Natural killer cell (primary cell): Measurements from ENCODE around the gene UBA7. TPM values are rescaled to one million over a fixed set of nuclear protein-coding genes. Genes with fewer than 3 reads are reported as not detected.

Experiments
- ATAC-seq, 3 donors: fragments of 150-1000 bp in 2 of 3; fragments of 200-7000 bp in 1 of 3; cut with Tn5 transposase; 1 replicate in 1 of 3; 2 replicates in 2 of 3; pipeline ENCODE4 v1.10.0; 2021; ENCODE audit warnings: mild to moderate bottlenecking in 2 of 3, moderate library complexity in 2 of 3
- DNase-seq, 2 donors: peaks; one replicate each; pipeline versions ENCODE4 v3.0.0 to v3.0.0-alpha.2; 2013 to 2021; ENCODE audit warnings: mixed read lengths in 1 of 2
- H3K27ac ChIP-seq: one replicate; pipeline ENCODE4 v1.5.1; 2013; ENCODE audit warnings: mild to moderate bottlenecking, low read length
- H3K27me3 ChIP-seq: one replicate; pipeline ENCODE4 v1.6.1; 2013; ENCODE audit warnings: low read length; ENCODE audit not compliant: control insufficient read depth, insufficient read depth
- H3K36me3 ChIP-seq: one replicate; pipeline ENCODE4 v1.6.1; 2013; ENCODE audit warnings: low read length; ENCODE audit not compliant: control insufficient read depth, insufficient read depth
- H3K4me1 ChIP-seq: one replicate; pipeline ENCODE4 v1.6.1; 2013; ENCODE audit warnings: low read length; ENCODE audit not compliant: control insufficient read depth, insufficient read depth
- H3K4me3 ChIP-seq: one replicate; pipeline ENCODE4 v1.5.1; 2013; ENCODE audit warnings: low read length
- H3K9me3 ChIP-seq: one replicate; pipeline ENCODE4 v1.6.1; 2013; ENCODE audit warnings: low read length; ENCODE audit not compliant: control insufficient read depth, insufficient read depth
- H3K27ac Mint-ChIP-seq, 2 donors: one replicate each; pipeline ENCODE4 v1.8.0; 2022; ENCODE audit warnings: mild to moderate bottlenecking in 2 of 2, mixed read lengths in 2 of 2, moderate library complexity in 1 of 2
- H3K27me3 Mint-ChIP-seq, 2 donors: one replicate each; pipeline ENCODE4 v1.8.0; 2022; ENCODE audit warnings: low read depth in 2 of 2, mixed read lengths in 2 of 2
- H3K36me3 Mint-ChIP-seq: one replicate; pipeline ENCODE4 v1.8.0; 2022; ENCODE audit warnings: mixed read lengths
- H3K4me1 Mint-ChIP-seq, 2 donors: one replicate each; pipeline ENCODE4 v1.8.0; 2022; ENCODE audit warnings: mixed read lengths in 2 of 2
- H3K4me3 Mint-ChIP-seq: one replicate; pipeline ENCODE4 v1.8.0; 2022; ENCODE audit warnings: mild to moderate bottlenecking, moderate library complexity, mixed read lengths
- H3K9me3 Mint-ChIP-seq, 2 donors: one replicate each; pipeline ENCODE4 v1.8.0; 2022; ENCODE audit warnings: mixed read lengths in 2 of 2
- CTCF ChIP-seq: fragments of 200-600 bp; IDR thresholded peaks from one replicate; pipeline ENCODE4 v1.8.0; 2022; ENCODE audit warnings: antibody characterized with exemption
- WGBS: methylation state at CpG from one replicate; pipeline ENCODE4 v1.1.7; 2013; ENCODE audit warnings: missing lambda C conversion rate; ENCODE audit not compliant: insufficient coverage; 5-methylcytosine and 5-hydroxymethylcytosine counted together
- intact Hi-C: fragments of 100-400 bp; cut with micrococcal nuclease; formaldehyde crosslinking; loops from one replicate; pipeline ENCODE4 v1.14.2; 2022
- total RNA-seq, 4 donors: library from RNA; stranded (reverse); fragments of 120-200 nt in 1 of 4; gene quantifications; one replicate each; pipeline versions ENCODE4 v1.2.3 to v1.2.4, GENCODE V29; 2013 to 2022

Gene UBA7
- total RNA-seq, 3 donors from 2014 or later (not counting 1 experiment from before 2014, with no cell fraction given): 283 to 358 (median 336) TPM

- ATAC-seq: peak in 2 of 3 donors; percentile 1 to 5
- no peaks in the 10 kb centered on the region for H3K36me3 Mint-ChIP-seq
- intact Hi-C loops: loop anchor here (1.0 kb wide), 1 partner anchor 10 kb away; the partner anchor contains the start of gene INKA1
Measured at GRCh38 chr3:49812916-49813496, 747 bp downstream of the UBA7 start.

GRCh38 chr3:49807431-49808114 lies 6.2 kb downstream of the UBA7 start:
- Mint-ChIP-seq H3K4me3 (no peak overlapping the region), H3K27ac (no peak overlapping the region), H3K36me3 (no peaks in the 10 kb centered on the region), H3K4me1 (peaks cover 17 to 32% of the 10 kb centered on the region in 2 donors), H3K9me3 (no peaks in the 10 kb centered on the region), H3K27me3 (peaks cover 0 to 2% of the 10 kb centered on the region in 2 donors)
- Histone ChIP-seq H3K27ac (peak overlapping the region; percentile 32), H3K27me3 (no peaks in the 10 kb centered on the region), H3K4me3 (no peak overlapping the region), H3K9me3 (no peaks in the 10 kb centered on the region), H3K4me1 (peaks cover 59% of the 10 kb centered on the region), H3K36me3 (peaks cover 36% of the 10 kb centered on the region)
- intact Hi-C loops: no loop called here
- no peak for DNase-seq
- TF ChIP-seq CTCF: no peak
- no peak for ATAC-seq
- 70% methylated on average over 13 of the region's 13 CpGs for WGBS

More at GRCh38 chr3:49812916-49813496, 747 bp downstream of the UBA7 start:
- H3K4me1 ChIP-seq: peaks cover 31% of the 10 kb centered on the region
- peak overlapping the region; percentile 44 for H3K4me3 ChIP-seq
- H3K27me3 ChIP-seq: no peaks in the 10 kb centered on the region
- TF ChIP-seq CTCF: no peak
- peak overlapping the region; percentile 77 for H3K27ac ChIP-seq
- no peaks in the 10 kb centered on the region for H3K9me3 Mint-ChIP-seq
- peak overlapping the region; percentile 91 to 93 for H3K27ac Mint-ChIP-seq
- H3K27me3 Mint-ChIP-seq: no peaks in the 10 kb centered on the region
- peaks cover 28 to 29% of the 10 kb centered on the region in 2 donors for H3K4me1 Mint-ChIP-seq
- peak overlapping the region; percentile 91 for H3K4me3 Mint-ChIP-seq
- H3K9me3 ChIP-seq: no peaks in the 10 kb centered on the region
- H3K36me3 ChIP-seq: peaks cover 33% of the 10 kb centered on the region
- DNase-seq: no peak
- 32% methylated on average over 9 of the region's 9 CpGs for WGBS

- peak overlapping the region; percentile 76 for H3K27ac ChIP-seq
- Mint-ChIP-seq H3K9me3 (no peaks in the 10 kb centered on the region), H3K27me3 (peaks cover 5 to 9% of the 10 kb centered on the region in 2 donors), H3K36me3 (no peaks in the 10 kb centered on the region), H3K4me1 (peaks cover 21 to 36% of the 10 kb centered on the region in 2 donors), H3K27ac (no peak overlapping the region), H3K4me3 (no peak overlapping the region)
- 33% methylated on average over 2 of the region's 2 CpGs for WGBS
- H3K36me3 ChIP-seq: peaks cover 30% of the 10 kb centered on the region
- H3K4me1 ChIP-seq: peaks cover 58% of the 10 kb centered on the region
- no peaks in the 10 kb centered on the region for H3K27me3 ChIP-seq
- intact Hi-C loops: no loop called here
- ATAC-seq (no peak), DNase-seq (no peak)
- H3K4me3 ChIP-seq: no peak overlapping the region
- TF ChIP-seq CTCF: no peak
- no peaks in the 10 kb centered on the region for H3K9me3 ChIP-seq
Measured at GRCh38 chr3:49806850-49807249, 6.9 kb downstream of the UBA7 start.
